HUDEP-2 (cell line): ENCODE measurements around the gene NECAP2.

Experiments used
- DNase-seq, 76 experiments: peaks; one replicate each; lab custom pipeline; 2025; ENCODE audit not compliant: unreplicated experiment in 76 of 76; lab: John Stamatoyannopoulos, UW

NECAP2 gene, protein sequence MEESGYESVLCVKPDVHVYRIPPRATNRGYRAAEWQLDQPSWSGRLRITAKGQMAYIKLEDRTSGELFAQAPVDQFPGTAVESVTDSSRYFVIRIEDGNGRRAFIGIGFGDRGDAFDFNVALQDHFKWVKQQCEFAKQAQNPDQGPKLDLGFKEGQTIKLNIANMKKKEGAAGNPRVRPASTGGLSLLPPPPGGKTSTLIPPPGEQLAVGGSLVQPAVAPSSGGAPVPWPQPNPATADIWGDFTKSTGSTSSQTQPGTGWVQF

DNA sequence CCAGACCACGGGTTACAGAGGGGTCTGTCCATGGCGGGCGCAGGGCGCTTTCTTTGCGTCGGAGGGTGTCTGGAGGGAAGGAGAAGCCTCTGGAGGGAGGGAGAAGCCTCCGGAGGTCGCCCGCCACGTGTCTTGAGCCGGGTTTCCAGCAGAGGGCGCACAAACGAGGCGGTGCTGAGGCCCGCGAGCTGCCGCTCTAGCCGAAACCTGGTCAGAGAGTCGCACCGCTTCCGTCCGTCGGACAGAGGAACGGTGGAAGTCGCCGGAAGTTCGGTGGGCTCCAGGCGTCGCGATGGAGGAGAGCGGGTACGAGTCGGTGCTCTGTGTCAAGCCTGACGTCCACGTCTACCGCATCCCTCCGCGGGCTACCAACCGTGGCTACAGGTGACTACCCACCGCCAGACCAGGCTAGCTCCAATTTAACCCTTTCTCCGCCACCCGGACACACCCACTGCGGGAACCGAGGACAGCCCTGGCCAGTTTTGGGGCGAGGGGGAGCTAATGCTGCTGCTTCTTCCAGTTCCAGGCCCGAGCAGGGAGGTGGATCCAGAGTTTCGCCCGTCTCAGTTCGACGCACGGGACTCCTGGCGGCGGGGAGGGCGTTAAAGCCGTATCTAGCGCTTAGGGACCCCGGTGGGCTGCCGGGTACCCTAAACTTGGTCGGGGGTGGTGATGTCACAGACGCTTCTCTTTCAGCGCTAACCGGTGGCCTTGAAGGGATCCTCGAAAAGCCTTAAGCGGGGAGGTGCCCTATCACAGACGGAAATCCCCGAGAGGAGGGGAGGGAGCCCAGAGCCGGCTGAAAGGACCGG is at the start of gene NECAP2:
Gene NECAP2, plus strand, starts transcription at position 255 of the 812 bp plus-strand sequence. Its CDS starts 38 bp downstream, at position 293.
- DNase-seq: peak in 74 of 76 experiments; percentile 61 to 96 (median 87)

GRCh38 chr1:16391411-16391810 is 49.1 kb upstream of the NECAP2 start:
- DNase-seq: peak in 2 of 76 experiments; percentile 6 to 8

GRCh38 chr1:16392740-16393569 is 47.6 kb upstream of the NECAP2 start:
- DNase-seq: no peak

DNA sequence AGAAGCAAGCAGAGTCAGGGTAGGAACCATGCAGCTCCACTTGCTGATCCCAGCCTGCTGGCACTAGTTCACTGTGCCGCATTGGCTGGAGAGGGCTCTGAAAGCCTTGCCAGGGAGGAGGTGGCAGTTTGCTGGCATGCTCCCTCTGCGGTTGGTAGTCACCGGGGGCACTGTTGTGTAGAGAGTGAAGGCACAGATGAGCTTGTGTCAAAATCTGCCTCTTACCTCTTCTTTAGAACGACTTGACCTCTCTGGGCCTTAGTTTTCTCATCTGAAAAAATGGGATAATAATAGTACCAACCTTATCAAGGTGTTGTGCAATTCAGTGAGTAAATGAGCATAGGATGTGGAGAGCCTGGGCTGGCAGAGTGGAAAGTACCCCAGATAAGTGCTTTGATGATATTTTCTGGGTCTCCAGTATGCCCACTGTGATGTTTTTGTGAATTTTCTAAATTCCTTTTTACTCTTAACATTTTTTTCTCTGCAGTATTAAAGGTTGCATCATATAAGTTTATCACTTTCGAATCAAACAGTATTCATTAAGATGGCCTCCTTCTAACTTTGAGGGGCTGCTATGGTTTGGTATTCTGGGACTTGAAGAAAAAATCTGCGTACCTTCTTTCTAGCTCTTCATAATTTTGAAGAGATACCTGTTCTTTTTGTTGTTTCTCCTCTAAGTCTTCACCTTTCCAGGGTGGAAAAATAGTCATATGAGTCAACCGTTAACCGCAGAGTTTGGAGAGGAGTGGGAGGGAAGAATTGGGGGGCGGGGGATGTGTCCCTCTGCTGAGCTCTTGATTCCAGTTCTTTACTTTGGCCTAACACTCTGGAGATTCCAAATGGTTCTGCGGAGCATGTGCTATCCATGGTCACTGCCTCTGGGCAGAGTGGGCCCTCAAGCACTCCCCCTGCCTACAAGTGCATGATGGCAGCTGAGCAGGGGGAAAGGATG is 46.7 kb upstream of the NECAP2 start:
- no peak for DNase-seq

DNA sequence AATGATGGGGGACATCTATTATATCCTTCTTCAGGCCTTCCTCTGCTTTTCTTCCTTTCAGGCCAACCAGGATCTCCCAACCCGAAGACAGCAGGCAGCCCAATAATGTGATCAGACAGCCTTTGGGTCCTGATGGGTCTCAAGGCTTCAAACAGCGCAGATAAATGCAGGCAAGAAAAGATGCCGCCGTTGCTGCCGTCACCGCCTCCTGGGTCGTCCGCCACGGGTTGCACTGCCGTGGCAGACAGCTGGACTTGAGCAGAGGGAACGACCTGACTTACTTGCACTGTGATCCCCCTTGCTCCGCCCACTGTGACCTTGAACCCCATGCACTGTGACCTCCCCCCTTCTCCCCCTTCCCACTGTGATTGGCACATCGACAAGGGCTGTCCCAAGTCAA is 45.5 kb upstream of the NECAP2 start:
- DNase-seq: no peak

DNA sequence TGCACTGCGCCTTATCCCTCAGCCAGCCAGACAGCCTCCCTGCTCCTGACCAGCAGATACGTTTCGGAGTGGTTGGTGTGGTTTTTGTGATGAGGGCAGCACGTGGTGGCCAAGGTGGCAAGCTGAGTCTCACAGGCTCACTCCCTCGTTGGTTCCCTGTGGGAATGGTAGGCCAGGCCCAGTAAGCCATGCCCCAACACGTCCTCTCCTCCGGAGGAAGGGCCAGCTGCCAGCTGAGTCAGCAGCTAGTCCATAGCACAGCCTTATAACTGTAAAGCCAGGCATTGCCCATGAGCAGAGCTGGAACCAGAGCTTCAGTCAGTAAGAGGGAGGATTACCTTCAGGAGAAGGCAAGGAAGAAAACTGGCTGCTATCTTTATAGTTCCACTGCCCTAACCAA is 43.9 kb upstream of the NECAP2 start:
- DNase-seq: peak in 1 of 76 experiments; percentile 7

DNA sequence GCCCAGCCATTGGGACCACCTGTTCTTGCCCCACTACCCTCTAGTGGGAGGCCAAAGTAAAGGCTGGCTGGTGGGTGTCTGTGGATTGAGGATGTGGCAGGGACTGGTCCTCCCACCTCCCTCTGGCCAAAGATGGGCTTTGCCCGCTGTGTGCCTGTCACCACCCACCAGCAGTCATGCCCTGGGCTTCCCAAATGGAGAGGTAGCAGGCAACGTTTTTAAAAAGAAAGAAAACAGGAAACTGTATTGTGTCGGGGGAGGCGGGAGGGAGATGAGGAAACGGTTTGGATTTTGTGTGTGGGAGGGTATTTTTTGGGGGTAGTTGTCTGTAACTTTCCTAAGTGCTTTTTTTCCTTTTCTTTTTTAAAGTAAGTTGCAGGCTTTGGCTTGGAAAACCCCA is 43.4 kb upstream of the NECAP2 start:
- no peak for DNase-seq

GRCh38 chr1:16398371-16398953 is 42.1 kb upstream of the NECAP2 start:
- DNase-seq: no peak

DNA sequence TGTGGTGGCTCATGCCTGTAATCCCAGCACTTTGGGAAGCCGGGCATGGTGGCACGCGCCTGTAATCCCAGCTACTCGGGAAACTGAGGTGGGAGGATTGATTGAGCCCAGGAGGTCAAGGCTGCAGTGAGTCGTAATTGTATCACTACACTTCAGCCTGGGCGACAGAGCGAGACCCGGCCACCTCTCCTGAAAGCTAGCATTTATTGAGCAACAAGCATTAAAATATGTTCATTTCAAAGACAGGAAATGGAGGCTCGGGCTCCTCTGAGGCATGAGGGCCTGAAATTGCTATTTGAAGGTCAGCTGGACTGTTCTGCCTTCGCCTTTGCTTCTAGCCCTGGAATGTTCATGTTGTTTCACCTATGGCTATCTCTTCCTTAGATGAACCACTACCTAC is 37.8 kb upstream of the NECAP2 start:
- DNase-seq: no peak

GRCh38 chr1:16405441-16405840 is 35.1 kb upstream of the NECAP2 start:
- DNase-seq: no peak

DNA sequence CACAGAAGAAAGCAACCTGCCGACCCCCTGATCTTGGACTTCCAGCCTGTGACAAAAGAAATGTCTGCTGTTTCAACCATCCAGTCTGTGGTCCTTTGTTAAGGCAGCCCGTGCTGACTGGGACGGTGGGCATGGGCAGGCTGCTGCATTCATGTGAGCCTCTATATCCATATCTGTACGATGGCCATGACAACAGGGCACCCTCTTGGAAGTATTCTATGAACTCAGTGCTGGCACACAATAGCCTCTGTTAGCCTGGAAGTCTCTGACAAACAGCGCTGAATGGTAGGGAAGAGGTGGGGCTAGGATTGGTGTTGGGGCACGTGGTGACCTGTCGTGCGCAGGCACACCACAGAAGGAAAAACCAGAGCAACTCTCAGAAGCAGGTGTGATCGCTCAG is 33.7 kb upstream of the NECAP2 start:
- DNase-seq: no peak

DNA sequence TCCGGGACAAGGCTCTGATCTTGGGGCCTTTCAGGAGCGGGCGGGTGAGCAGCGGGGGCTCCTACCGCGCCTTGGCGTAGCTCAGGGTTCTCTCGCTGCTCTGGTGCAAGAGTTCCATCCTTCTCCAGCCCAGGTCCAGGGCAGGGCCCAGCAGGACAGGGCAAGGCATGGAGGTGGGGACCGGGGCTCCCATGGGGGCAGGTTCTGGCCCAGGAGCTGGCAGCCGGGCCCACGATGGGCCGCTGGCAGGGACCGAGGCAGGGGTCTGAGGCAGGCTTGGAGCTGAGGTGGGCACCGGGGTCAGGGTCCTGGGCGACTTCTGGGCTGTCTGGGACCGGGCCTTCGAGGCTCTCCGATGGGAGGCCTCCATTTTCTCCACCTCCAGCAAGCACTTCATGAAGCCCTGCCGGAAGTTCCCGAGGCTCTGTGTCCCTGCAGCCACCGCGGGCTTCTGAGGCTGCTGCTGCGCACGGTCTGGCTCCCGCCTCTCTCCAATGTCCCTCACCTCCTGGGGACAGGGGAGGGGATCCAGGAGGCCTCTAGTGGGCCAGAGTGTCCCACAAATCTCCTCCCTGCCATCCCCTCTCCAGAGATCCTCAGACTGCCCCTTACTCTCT is 30.9 kb upstream of the NECAP2 start:
- no peak for DNase-seq

DNA sequence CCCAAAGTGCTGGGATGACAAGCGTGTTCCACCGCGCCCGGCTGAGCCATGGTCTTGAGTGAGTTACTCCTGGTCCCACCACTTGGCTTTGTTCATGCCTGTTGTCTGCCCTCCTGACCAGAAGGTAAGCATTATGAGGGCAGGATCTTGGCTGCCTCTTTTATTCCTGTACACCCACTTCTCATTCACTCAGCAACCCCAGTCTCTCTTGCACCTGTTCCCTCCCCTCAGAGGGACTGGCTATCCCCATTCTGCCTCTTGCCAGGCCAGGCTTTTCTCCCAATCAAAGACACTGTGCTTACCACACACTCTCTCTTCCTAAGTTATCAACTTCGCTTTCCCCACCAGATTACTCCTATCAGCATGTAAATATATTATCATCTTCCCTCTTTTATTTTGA is 29.7 kb upstream of the NECAP2 start:
- no peak for DNase-seq

DNA sequence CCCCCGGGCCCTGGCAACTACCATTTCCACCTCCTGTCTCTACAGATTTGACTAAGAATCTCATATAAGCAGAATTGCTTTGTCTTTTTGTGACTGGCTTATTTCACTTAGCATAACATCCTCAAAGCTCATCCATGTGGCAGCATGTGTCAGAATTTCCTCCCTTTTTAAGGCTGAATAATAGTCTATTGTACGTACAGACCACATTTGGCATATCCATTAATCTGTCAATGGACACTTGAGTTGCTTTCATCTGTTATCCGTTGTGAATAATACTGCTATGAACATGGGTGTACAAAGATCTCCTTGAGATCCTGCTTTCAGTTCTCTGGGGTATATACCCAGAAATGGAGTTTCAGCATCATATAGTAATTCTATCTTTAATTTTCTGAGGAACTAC is 27.3 kb upstream of the NECAP2 start:
- no peak for DNase-seq

- no peak for DNase-seq
These were observed 21.6 kb upstream of the NECAP2 start for GRCh38 chr1:16418823-16419425.

DNA sequence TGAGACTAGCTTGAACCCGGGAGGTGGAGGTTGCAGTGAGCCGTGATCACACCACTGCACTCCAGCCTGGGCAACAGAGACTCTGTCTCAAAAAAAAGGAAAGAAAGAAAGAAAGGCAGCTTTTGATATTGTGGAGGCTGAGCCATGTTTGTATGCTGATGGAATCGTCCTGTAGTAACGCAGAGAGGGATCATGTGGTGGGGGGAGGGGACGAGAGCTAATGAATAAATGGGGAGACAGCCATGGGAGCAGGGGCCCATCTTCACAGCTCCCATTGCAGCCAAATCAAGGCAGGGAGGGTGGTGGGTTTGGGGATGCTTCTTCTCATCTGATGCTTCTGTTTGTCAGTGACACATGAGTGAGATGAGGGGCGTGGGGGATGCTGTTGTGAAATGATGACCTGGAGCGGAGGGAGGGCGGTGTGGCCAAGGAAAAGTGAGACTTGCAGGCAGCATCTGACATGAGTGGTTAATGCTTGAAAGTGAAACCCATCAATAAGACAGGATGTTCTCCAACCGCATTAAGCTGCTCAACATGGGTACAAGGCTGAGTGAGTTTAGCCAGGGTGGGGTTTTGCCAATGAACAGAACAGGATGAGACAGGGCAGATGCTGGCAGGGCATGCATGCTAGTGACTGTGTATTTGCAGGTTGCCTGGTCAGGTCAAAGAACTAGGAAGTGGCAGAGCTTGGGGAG is 20.0 kb upstream of the NECAP2 start:
- no peak for DNase-seq

- DNase-seq: no peak
These were observed 19.3 kb upstream of the NECAP2 start for GRCh38 chr1:16421201-16421600.

- DNase-seq: no peak
These were observed 18.5 kb upstream of the NECAP2 start for GRCh38 chr1:16422041-16422440.
